Measurements from ENCODE around the gene MCTP2. TPM values are rescaled to one million over a fixed set of nuclear protein-coding genes. Genes with fewer than 3 reads are reported as not detected.

Gene MCTP2
- total RNA-seq, 1 experiment from 2014 or later: 0.15 TPM

GRCh38 chr15:94298364-94298763, 67.0 kb downstream of the MCTP2 start:
- in situ Hi-C loops (cut with HindIII; ENCODE audit: low pct_unique_long_range_greater_than_20kb, low sequenced_read_pairs): no loop called here
- BruUV-seq (replicated peaks): no TSS peak
- POLR2A ChIA-PET: no interaction called here

DNA sequence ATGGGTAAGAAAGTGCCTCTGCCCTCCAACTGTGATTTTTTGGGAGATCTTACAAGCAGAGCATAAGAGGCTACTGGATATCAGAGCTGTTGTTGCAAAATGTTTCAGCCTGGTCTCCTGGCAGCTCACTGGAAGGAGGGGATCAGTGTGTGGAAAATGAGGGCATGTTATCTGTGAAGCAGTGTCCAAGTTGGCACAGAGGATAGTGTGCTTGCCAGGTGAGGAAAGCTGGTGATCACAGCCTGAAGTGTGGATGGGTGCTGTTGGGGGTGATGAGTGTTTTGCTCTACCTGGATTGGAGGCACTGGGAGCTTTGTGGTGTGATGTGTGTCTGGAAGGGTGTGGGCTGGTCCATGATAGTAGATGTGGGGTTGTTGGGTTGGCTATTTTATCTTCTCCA, 69.3 kb downstream of the MCTP2 start:
- H3K36me3 ChIP-seq (ENCODE audit: control insufficient read depth, insufficient read depth, low read length): no peaks in the 10 kb centered on the region
- H3K9me3 ChIP-seq (ENCODE audit: control insufficient read depth, insufficient read depth, low read depth, low read length): no peaks in the 10 kb centered on the region
- no peaks in the 10 kb centered on the region for H3K4me1 ChIP-seq (ENCODE audit: control insufficient read depth, insufficient read depth, low read length)
- in situ Hi-C loops (cut with HindIII; ENCODE audit: low pct_unique_long_range_greater_than_20kb, low sequenced_read_pairs): no loop called here
- BruUV-seq (replicated peaks): no TSS peak
- intact Hi-C loops (cut with micrococcal nuclease; ENCODE audit: unreplicated experiment): no loop called here
- ChIA-PET CTCF (no interaction called here), POLR2A (no interaction called here)
- H3K4me3 ChIP-seq (ENCODE audit: low read depth in 2 of 2, low read length in 2 of 2): no peak overlapping the region
- H3K27ac ChIP-seq (ENCODE audit: low read length): no peak overlapping the region
- no peaks in the 10 kb centered on the region for H3K27me3 ChIP-seq (ENCODE audit: control insufficient read depth, insufficient read depth, low read length)
- TF ChIP-seq TCF7L2 (IDR thresholded peaks at IDR 0.05; ENCODE audit: low read depth, low read length): no peak
- no peak for TF ChIP-seq SIN3A (IDR thresholded peaks at IDR 0.05; ENCODE audit: borderline replicate concordance, insufficient read depth, low read depth, low read length)
- TF ChIP-seq REST (IDR thresholded peaks at IDR 0.05; ENCODE audit: insufficient read depth in 1 of 2, low read depth in 2 of 2, low read length in 1 of 2): no peak
- TF ChIP-seq CTCF (IDR thresholded peaks at IDR 0.05): no peak
- no peak for TF ChIP-seq POLR2AphosphoS5 (IDR thresholded peaks at IDR 0.05; ENCODE audit: low read depth, low read length)
- ATAC-seq (no peak), DNase-seq (ENCODE audit: low read depth, low spot score) (no peak)

More at GRCh38 chr15:94298364-94298763, 67.0 kb downstream of the MCTP2 start:
- Histone ChIP-seq H3K27me3 (ENCODE audit: control insufficient read depth, insufficient read depth, low read length) (no peaks in the 10 kb centered on the region), H3K4me1 (ENCODE audit: control insufficient read depth, insufficient read depth, low read length) (no peaks in the 10 kb centered on the region), H3K36me3 (ENCODE audit: control insufficient read depth, insufficient read depth, low read length) (no peaks in the 10 kb centered on the region), H3K9me3 (ENCODE audit: control insufficient read depth, insufficient read depth, low read depth, low read length) (no peaks in the 10 kb centered on the region), H3K4me3 (ENCODE audit: low read depth in 2 of 2, low read length in 2 of 2) (no peak overlapping the region), H3K27ac (ENCODE audit: low read length) (no peak overlapping the region)
- no peak for DNase-seq (ENCODE audit: low read depth, low spot score)
- intact Hi-C loops (cut with micrococcal nuclease; ENCODE audit: unreplicated experiment): no loop called here
- TF ChIP-seq SIN3A (IDR thresholded peaks at IDR 0.05; ENCODE audit: borderline replicate concordance, insufficient read depth, low read depth, low read length) (no peak), TCF7L2 (IDR thresholded peaks at IDR 0.05; ENCODE audit: low read depth, low read length) (no peak), CTCF (IDR thresholded peaks at IDR 0.05) (no peak), REST (IDR thresholded peaks at IDR 0.05; ENCODE audit: insufficient read depth in 1 of 2, low read depth in 2 of 2, low read length in 1 of 2) (no peak), POLR2AphosphoS5 (IDR thresholded peaks at IDR 0.05; ENCODE audit: low read depth, low read length) (no peak)
- ATAC-seq: no peak
- CTCF ChIA-PET: no interaction called here

All from Panc1 (cell line).